Measurements from ENCODE around the gene INSC. TPM values are rescaled to one million over a fixed set of nuclear protein-coding genes. Genes with fewer than 3 reads are reported as not detected.

Gene INSC
- total and polyA plus RNA-seq, 12 donors: 0.19 to 0.76 (median 0.60) TPM; not detected in 4

DNA sequence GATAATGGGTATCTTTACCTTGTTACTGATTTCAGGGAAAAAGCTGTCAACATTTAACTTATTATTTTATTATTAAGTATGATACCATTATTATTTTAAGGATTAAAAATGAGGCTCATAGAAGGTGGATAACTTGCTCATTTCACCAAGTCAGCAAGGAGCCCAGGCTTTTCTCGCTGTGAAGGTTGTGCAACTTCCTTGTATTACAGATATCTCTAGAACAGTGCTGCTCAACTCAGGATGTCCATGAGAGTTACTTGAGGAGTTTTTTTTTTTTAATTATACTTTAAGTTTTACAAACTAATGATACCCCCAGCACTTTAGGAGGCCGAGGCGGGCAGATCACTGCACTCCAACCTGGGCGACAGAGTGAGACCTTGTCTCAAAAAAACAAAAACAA is 98.2 kb downstream of the INSC start:
- TF ChIP-seq, protein P1, sequence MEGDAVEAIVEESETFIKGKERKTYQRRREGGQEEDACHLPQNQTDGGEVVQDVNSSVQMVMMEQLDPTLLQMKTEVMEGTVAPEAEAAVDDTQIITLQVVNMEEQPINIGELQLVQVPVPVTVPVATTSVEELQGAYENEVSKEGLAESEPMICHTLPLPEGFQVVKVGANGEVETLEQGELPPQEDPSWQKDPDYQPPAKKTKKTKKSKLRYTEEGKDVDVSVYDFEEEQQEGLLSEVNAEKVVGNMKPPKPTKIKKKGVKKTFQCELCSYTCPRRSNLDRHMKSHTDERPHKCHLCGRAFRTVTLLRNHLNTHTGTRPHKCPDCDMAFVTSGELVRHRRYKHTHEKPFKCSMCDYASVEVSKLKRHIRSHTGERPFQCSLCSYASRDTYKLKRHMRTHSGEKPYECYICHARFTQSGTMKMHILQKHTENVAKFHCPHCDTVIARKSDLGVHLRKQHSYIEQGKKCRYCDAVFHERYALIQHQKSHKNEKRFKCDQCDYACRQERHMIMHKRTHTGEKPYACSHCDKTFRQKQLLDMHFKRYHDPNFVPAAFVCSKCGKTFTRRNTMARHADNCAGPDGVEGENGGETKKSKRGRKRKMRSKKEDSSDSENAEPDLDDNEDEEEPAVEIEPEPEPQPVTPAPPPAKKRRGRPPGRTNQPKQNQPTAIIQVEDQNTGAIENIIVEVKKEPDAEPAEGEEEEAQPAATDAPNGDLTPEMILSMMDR (IDR thresholded peaks at IDR 0.05): no peak
- peaks cover 0 to 5% (median 0%) of the 10 kb centered on the region in 7 donors for H3K27me3 ChIP-seq
- WGBS, 2 donors: 83 to 86% methylated on average over 4 of the region's 4 CpGs
- H3K27ac ChIP-seq: no peak overlapping the region
- no peaks in the 10 kb centered on the region for H3K4me1 ChIP-seq
- peaks cover 0 to 11% (median 0%) of the 10 kb centered on the region in 11 donors for H3K9me3 ChIP-seq
- H3K36me3 ChIP-seq: no peaks in the 10 kb centered on the region
- intact Hi-C loops (cut with DNase I): no loop called here
- DNase-seq (no peak), ATAC-seq (no peak)
- no peak overlapping the region for H3K4me3 ChIP-seq

DNA sequence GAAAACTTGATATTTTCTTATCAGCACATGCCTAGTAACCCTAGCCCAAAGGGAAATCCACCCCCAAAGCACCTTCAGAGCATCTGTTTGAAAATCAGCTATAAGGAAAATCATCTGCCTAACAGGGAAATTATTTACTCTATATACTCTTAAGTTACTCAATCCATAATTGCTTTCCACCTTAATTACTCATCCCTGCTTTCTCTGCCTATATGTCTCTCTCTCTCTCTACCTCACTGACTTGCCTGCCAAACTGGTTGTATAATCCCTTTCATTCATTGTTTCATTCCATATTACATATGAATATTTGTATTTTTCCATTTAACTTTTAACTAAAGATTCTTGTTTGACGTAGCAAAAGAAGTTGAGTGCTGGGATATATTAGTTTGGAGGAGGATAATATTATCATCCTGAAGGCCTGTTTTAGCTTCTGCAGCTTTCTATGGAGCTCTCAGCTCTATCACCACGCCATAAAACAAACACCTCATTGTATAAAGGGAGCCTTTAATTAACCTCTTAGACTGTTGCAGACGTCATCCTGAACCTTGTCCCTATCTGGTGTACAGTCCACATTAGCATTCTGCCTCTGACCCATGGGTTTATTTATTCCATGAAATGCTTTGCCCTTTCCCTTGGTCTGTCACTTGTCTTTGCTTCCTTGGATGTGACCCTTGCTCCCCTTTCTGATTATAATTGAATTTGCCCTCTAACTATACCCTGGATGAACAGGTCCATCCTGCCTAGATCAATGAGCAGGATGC is 98.9 kb downstream of the INSC start:
- 58 to 61% methylated on average over 3 of the region's 3 CpGs for WGBS, 2 donors
- Histone ChIP-seq H3K4me1 (no peaks in the 10 kb centered on the region), H3K9me3 (peaks cover 0 to 11% (median 0%) of the 10 kb centered on the region in 11 donors), H3K4me3 (no peak overlapping the region), H3K36me3 (no peaks in the 10 kb centered on the region), H3K27me3 (no peaks in the 10 kb centered on the region), H3K27ac (no peak overlapping the region)
- ATAC-seq: no peak
- no peak for DNase-seq
- TF ChIP-seq, protein P1 (IDR thresholded peaks at IDR 0.05): no peak
- intact Hi-C loops (cut with DNase I): no loop called here

DNA sequence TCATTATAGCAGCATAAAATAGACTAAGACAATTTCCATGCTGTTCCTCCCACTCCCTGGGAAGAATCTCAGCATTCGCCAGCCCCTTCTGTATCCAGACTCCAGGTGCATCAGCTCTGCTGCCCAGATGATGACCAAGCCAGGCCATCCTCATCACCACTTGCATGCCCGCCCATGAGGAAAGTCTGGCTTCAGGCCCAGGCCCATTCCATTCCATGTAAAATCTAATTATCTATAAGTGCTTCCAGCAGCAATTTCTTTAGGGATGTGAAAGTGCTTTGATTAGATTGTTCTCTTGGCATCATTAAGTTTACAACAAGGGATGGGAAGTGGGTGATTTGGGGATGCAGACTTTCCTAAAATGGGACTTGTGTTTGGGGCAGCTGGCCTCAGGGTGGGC is 100.3 kb downstream of the INSC start:
- Histone ChIP-seq H3K4me3 (no peak overlapping the region), H3K9me3 (peaks cover 0 to 11% (median 0%) of the 10 kb centered on the region in 11 donors), H3K27me3 (no peaks in the 10 kb centered on the region), H3K36me3 (no peaks in the 10 kb centered on the region), H3K27ac (no peak overlapping the region), H3K4me1 (no peaks in the 10 kb centered on the region)
- intact Hi-C loops (cut with DNase I): no loop called here
- TF ChIP-seq, protein P1 (IDR thresholded peaks at IDR 0.05): no peak
- no peak for DNase-seq
- no peak for ATAC-seq
- WGBS, 2 donors: 90 to 91% methylated on average over 2 of the region's 2 CpGs

DNA sequence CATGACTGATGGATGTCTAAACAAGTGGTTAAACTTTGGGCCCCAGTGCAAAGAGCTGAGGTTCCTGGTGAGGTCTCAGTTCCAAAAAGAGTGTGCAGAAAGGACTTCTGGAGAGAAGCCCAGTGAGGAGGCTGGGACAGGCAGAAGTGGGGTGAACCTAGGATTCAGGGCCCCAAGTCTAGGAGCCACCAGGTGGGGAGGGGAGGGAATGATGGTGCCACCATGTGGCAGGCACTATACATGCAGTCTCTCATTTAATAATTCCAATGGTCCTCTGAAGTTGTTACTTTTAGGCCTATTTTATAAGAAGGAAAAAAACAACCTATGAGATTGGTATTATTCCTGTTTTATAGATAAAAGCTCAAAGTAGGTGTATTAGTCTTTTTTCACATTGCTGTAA is 102.0 kb downstream of the INSC start:
- Histone ChIP-seq H3K36me3 (no peaks in the 10 kb centered on the region), H3K4me3 (no peak overlapping the region), H3K9me3 (peaks cover 0 to 11% (median 0%) of the 10 kb centered on the region in 11 donors), H3K4me1 (no peaks in the 10 kb centered on the region), H3K27me3 (no peaks in the 10 kb centered on the region), H3K27ac (no peak overlapping the region)
- intact Hi-C loops (cut with DNase I): no loop called here
- TF ChIP-seq, protein P1 (IDR thresholded peaks at IDR 0.05): peak in 1 of 9 donors; percentile 29
- DNase-seq (no peak), ATAC-seq (no peak)

Data from heart right ventricle (tissue), 16 donors.